HG02763 (cell line): ENCODE results near the gene CD300LB.

Experiments
- ATAC-seq: cut with Tn5 transposase; IDR thresholded peaks from one replicate; pipeline ENCODE4 v1.9.1; 2021; ENCODE audit warnings: mild to moderate bottlenecking, moderate library complexity; ENCODE audit not compliant: unreplicated experiment

Gene CD300LB

DNA sequence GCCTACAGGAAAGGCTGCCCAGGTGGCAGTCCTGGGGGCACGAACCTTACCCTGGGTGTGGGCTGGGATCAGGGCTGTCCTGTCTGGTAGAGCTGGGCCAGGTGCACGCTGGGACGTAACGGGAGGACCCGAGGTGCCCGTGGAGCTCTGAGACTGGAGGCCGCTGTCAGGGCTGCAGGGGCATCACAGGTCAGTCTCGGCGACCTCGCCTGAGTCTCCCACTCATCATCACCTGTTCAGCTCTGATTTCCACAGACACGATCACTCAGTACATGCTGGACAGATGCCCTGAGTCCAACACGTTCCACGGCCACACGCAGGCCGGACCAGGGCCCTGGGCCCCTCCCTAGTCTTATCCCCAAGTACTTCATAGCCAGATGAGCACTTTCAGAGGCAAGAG, 19.3 kb upstream of the CD300LB start:
- no peak for ATAC-seq

DNA sequence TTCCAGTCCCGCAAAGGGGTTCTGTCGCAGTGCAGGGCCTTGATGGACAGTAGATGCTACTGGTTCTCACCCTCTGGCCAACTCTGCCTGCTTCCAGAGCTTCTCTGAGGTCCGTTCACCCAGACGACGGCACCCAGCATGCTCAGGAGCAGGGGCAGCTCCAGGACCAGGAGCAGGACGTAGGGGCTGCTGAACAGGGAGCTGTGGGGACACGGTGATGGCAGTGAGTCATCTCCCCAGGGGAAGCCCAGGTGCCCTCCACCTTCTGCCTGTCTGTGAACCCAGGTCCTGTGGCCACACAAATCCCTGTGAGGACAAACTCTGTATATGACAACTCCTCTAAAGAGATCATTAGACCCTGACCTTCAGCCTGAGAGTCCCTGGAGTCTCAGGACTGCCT, 18.1 kb upstream of the CD300LB start:
- no peak for ATAC-seq

DNA sequence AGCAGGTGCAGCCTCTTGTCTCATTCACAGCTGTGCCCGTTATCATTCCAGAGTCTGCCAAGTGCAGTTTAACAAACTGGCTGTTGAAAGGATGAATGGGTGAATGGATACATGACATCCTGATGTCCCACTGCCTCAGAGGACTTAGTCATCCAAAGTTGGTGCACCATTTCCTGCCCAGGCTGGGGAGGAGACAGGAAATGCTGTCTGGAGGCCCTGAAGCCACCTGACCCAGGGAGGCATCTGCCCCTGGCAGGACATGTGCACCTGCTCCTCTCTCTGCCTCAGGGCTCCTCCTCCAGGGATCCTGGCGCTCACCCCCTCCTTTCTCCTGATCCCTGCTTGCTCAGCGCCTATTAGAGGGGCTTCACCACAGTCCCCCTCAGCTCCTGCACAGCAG, 16.5 kb upstream of the CD300LB start:
- ATAC-seq = no peak

DNA sequence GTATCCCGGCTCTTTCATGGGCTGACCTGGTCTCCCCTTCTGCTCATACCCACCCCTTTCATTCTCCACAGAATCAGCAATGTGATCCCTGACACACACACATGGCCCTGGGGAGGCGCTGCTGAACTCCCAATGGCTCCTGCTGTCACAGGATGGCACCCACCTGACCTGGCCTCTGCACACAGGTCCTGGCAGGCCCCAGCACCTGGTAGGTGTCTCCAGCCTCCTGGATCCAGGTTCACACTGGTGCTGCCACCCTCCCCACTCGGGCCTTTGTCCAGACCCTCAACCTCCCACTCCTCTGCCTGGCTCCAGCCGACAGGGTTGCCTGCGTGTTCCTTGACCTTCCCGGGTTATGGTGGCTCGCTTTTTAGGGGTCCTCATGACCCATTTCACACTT, 16.0 kb upstream of the CD300LB start:
- ATAC-seq = no peak

DNA sequence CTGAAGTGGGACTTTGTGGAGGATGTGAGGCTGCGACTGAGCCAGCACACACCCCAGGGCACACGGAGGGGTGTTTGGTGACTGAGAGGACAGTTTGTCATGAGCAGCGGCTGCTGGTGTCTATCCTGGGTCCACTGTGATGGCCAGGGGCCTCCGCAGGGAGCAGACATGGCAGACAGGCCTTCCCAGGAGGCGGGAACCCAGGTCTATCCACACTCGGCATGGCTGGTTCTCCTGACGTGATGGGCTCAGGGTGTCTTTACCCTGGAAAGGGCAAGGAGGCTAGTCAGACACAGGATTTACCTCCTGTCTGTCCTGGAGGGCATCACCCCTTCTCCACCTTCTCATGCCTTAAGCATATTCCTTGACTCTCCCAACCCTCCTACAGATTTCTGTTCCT, 15.3 kb upstream of the CD300LB start:
- no peak for ATAC-seq

DNA sequence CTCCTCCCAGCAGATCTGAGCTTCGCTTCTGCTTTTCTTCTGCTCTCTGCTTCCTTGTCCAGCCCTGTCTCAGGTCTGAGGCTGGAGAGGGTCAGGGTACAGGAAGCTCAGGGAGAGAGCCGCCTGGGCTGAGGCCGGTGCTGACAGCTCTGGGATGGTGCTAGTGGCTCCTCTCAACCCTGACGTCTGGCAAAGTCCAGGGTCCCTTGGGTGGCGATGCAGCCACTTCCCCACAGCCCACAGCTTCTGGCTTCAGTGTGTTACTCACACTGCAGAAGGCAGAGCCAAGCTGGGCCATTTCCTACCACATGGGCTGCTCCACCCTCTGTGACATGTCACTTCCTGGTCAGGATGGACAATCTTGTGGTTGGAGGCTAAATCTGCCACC, 14.6 kb upstream of the CD300LB start, which contains the start of gene CD300C:
Gene CD300C (minus strand): TSS at position 273 of the 388 bp plus-strand sequence. CDS start 333 bp downstream, outside the sequence.
- ATAC-seq = no peak

DNA sequence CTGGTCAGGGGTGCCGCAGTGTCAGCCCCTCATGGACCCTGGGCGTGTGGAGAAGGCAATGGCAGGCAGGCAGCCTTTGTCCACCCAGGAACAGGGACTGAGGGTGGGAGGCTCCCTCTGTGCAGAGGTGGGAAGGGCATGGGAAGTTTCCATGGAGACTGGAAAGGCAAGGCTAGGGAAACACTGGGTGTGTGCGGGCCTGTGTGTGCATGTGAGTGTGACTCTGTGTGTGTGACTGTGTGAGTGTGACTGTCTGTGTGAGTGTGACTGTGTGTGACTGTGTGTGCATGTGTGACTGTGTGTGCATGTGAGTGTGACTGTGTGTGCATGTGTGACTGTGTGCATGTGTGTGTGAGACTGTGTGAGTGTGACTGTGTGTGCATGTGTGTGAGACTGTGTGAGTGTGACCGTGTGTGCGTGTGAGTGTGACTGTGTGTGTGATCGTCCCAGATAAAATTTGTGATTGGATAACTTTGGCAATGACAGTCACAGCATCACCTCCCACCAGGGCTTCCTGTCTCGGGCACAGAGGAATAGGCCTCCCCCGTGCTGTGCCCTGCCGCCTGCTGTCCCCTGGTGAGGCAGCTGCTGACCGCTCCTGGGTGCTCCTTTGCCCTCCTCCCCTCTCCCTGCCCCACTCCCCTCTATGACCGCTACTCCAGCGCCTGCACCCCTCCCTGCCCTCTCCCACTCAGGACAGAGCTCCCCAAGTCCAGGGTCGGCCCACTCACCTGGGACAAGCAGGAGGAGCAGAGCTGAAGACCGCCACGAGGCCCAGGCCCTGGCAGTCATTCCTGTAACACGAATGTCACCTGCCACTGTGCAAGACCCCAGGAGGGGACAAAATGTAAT, 13.9 kb upstream of the CD300LB start:
- ATAC-seq = no peak

DNA sequence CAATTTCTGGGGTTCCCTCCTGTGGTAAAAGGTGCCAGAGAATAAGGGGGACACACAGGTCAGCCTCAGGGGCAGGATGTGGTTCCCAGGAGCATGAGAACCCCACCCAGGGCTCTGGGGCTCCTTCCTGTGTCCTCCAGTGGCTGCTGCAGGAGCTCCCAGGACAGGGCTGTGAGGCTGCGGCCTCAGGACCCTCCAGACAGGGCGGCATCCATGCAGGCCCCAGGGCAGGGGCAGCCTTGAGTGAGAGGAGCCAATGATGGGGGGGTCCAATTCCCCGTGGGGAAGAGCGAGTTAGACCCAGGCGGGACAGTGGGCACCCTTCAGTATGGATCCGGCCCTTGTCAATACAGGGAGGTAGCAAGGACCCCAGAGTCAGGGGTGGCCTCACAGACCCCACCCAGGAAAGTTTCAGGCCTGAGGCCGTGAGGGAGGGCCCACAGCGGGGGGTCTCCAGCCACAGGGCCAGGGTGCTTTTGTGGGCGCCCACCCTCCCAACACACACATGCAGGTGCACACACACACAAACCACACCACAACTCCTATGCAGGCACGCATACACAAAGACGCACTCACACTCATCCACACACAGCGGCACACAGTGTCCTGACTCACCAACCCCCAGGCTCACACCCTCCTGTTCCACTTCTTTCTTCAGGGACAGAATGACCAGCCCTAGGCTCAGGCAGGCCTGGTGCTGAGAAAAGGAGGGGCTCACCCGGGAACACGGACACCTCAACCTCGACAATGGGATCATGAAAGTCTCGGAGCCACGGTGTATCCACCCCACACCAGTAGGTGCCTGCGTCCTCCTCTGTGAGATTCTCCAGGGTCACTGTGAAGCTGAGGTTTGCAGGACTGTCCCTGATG, 12.9 kb upstream of the CD300LB start:
- ATAC-seq = no peak

DNA sequence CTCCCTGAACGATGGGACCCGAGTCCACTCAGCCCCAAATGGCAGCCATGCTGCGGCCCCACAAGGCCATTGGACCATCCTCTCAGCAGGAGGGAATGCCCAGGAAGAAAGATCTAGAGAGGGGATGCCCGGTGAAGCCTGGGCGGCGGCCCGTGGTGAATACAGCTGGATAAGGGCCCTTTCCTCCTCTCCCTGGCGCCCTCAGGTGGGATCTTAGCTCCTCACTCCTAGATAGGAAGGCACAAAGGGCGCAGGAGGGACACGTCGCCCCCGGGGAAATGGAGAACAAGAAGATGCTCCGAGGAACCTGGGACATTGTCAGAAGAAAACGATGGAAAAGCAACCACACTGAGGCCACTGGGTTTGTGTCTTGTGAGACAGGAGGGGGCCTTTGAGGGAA, 12.1 kb upstream of the CD300LB start:
- ATAC-seq = no peak

DNA sequence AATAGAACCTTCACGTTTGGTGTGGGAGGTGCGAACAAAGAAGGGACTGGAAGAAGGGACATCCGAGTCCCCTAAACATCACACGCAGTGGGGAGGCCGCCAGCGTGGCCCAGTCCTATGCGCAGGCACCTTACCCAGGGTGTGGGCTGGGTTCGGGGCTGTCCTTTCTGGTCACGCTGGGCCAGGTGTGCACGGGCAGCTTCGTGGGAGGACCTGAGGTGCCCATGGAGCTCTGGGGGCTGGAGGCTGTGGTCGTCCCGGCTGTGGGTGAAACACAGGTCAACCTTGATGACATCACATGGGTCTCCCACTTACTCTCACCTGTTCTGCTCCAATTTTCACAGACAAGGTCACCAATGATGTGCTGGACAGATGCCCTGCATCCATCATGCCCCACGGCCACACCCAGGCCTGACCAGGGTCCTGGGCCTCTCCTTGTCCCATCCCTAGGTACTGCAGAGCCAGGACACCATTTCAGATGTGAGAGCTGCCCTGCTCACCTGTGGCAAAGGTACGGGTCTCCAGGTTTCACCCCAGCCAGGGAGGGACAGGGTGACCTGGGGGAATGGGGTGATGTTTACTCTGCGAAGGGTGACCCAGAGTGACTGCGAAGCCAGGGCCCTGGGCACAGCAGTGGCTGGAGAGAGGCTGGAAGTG, 11.6 kb upstream of the CD300LB start:
- no peak for ATAC-seq

DNA sequence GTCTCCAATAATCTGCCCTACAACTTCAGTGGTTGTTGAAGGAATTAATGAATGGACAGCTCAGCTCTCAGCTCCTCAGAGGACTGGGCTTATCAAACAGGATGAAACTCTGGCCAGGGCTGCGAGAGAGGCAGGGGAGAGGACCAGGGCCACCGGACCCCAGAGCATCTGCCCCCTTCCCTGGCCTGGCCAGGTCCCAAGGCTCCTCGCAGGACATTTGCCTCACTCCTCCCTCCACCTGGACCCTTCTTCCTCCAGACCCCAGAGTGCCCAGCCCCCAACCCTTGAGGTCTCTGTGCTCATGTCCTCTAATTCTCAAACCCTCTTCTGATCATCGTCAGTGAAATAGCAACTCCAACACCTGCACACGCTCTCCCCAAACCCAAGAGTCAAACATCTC, 10.9 kb upstream of the CD300LB start:
- no peak for ATAC-seq

DNA sequence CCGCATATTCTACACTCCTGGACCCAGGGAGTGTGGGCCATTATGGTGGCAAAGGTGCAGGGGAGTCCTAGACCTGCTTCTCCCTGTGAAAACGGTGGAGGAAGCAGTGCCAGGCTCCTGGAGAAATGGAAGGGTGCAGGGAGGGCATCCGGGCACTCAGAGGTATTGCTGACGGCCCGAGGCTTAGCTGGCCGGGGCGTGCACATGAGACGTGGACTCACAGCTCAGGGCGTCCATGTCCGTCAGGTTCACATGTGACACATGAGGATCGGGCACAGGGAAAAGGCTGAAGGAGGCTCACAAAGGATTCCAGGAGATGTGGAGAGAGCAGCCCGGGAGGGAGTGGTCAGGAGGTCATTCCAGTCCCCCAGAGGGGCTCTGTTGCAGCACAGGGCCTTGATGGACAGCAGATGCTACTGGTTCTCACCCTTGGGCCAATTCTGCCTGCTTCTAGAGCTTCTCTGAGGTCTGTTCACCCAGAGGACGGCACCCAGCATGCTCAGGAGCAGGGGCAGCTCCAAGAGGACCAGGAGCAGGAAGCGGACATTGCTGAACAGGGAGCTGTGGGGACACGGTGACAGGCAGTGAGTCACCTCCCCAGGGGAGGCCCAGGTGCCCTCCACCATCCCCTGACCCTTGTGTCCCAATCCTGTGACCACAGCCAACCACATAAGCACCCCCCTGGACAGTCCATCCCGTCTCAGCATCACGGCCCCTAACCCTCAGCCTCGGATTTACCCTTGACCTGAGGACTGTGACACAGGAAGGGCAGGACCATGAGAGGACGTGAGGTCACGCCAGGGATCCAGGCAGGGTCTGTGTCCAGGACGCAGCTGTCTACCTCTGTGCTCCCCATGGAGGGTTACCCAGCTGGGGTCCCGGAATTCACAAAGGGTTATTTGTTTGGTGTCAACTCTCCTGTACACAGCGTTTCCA, 10.2 kb upstream of the CD300LB start:
- no peak for ATAC-seq

DNA sequence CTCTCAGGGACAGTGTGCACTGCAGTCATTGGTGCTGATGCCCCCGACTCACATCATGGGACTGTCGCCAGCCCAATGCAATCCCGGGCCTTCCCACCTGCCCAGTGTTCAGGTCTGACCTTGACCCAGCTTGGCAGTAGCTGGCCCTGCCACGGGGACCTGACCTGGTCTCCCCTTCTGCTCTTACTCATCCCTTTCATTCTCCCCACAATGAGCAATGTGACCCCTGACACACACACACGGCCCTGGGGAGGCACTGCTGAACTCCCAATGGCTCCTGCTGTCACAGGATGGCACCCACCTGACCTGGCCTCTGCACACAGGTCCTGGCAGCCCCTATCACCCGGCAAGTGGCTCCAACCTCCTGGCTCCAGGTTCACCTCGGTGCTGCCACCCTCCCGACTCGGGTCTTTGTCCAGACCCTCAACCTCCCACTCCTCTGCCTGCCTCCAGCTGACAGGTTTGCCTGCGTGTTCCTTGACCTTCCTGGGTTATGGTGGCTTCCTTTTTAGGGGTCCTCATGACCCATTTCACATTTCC, 8.1 kb upstream of the CD300LB start:
- no peak for ATAC-seq

DNA sequence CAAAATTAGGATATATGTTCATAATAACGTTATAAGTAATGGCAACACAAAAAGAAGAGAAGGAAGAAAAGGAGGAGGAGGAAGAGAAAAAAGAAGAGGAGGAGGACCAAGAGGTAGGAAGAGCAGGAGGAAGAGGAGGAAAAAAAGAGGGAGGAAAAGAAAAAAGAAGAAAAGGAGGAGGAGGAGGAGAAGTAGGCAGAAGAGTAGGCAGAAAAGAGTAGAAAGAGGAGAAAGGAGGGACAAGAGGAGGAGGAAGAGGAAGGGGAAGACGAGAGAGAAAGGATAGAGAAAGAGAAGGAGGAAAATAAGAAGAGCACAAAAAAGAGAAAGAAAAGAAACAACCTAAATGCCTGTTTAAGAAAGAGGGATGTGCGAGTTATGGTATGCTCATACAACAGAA, 5.6 kb upstream of the CD300LB start:
- no peak for ATAC-seq

DNA sequence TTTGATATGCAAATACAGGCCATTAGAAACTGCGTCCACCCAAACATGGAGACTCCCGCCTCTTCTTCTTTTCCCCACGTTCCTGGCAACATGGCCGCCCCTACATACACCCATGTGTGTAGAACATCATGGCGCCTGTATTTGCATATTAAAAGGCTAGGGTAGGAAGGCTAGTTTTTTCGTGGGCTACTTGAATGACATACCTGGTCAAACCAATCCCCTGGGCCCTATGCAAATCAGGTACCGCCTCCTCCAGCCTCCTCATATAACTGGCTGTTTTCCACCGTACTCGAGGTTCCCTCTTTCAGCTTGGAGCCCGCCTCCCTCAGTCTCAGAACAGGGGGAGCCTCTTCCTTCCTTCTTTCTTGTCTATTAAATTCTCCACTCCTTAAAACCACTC, 840 bp upstream of the CD300LB start:
- ATAC-seq = no peak

DNA sequence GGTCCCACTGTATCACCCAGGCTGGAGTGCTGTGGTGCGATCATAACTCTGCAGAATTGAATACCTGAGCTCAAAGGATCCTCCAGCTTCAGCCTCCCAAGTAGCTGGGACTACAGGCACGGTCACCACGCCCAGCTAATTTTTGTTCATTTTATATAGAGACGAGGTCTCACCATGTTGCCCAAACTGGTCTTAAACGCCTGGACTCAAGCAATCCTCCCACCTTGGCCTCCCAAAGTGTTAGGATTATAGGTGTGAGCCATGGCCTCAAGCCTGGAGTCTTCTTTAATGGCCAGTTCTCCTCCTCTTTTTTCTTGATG, 484 bp downstream of the CD300LB start:
- ATAC-seq = no peak

DNA sequence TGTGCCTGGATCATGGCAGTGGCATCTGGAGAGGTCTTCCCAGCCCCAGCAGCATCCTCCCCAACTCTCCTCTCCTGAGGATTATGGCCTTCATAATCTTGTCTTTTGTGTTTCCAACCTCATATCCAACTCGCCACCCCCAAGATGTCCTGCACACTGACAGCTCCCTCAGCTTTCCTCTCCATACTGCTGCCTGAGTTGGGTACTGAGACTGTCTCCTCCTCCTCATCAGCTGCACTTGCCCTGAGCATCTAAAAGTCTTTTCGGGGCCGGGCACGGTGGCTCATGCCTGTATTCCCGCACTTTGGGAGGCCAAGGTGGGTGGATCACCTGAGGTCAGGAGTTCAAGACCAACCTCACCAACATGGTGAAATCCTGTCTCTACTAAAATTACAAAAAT, 2.0 kb downstream of the CD300LB start:
- ATAC-seq = no peak

DNA sequence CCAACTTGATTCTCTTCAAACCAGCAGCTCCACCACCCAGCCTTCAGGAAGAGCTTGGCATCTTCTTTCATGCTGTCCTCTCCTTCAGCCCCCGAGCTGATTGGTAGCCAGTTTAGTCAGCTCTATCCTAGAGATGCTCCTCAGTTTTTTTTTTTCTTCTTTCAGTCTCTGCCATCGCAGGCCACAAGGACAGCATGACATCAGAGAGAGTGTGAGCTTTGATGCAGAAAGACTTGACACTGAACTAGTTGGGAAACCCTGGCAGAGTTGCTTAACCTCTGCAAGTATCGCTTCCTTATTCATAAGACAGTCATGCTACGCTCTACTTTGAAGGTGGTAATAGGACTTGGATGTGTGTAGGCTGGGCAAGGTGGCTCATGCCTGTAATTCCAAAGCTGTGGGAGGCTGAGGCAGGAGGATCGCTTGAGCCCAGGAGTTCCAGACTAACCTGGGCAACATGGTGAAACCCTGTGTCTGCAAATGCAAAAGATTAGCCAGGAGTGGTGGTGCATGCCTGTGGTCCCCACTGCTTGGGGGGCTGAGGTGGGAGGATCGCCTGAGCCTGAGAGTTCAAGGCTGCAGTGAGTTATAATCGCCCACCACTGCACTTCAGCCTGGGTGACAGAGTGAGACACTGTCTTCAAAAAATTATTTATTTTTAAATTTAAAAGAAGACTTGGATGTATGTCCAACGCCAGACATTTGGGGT, 2.6 kb downstream of the CD300LB start:
- peak; percentile 77 for ATAC-seq

DNA sequence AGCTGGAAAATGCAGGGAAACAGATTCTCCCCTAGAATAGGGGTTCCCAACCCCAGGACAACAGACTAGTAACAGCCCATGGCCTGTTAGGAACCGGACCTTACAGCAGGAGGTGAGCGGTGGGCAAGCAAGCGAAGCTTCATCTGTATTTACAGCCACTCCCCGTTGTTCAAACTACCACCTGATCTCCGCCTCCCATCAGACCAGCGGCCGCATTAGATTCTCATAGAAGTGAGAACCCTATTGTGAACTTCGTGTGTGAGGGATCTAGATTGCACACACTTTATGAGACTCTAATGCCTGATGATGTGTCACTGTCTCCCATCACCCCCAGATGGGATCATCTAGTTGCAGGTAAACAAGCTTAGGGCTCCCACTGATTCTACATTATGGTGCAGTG, 3.5 kb downstream of the CD300LB start:
- no peak for ATAC-seq

DNA sequence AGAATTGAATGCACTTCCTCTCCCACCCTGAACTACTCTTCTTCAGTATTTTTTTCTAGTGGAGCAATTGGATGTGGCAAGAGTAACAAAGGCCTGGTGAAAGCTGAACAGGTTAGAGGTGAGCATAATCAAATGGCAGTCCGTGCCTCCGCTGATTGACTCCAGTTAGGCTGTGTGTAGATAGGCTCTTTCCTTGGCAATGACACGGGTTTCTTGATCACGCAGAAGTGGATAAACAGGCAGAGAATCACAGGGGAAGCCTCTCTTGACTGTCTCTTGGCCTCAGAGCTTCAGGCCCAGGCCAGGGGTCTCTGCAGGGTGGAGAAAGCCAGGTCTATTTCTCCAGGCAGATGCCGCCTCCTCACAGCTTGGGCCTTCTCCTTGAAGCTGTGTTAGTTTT, 4.2 kb downstream of the CD300LB start:
- ATAC-seq = no peak
